ENCODE data around the gene LPP.

The LPP gene

DNA sequence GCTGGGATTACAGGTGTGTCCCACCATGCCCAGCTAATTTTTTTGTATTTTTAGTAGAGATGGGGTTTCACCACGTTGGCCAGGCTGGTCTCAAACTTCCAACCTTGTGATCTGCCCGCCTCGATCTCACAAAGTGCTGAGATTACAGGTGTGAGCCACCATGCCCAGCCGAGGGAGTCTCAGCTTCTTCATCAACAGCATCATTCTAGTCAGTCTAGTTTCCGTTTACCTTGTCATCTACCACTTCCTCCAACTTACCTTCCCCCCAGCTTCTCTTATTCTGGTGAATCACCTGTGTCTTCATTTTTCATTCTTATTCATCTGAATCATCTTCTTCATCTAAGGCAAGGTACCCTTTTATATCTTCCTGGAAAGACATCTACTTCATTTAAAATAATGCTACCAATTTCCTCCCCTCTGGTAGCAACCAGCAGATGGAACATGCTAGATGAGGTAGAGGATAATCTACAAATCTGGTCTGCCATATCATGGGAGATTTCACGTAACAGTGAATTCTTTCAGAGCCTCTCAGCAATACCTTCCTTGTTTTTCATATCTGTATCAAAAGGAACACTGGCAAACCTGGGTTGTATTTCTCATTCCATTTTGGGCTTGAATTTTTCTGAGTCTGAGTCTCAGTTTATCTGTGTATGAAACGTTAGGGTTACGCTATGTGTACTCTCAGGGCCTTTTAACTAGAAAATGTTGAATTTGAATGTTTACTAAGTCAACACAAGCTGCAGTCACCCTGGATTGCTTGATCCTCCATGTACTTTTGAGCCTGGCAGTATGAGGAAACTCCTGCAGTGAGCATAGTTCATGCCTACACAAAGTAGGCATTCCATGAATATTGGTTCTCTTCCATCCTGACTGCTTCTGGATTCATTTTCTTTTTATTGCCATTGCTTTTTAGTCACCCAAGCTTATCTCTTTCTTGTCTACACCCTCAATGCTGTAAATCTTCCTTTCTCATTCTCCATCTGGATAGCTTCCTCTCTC is 16.8 kb downstream of the LPP start:
- DNase-seq: no peak

DNA sequence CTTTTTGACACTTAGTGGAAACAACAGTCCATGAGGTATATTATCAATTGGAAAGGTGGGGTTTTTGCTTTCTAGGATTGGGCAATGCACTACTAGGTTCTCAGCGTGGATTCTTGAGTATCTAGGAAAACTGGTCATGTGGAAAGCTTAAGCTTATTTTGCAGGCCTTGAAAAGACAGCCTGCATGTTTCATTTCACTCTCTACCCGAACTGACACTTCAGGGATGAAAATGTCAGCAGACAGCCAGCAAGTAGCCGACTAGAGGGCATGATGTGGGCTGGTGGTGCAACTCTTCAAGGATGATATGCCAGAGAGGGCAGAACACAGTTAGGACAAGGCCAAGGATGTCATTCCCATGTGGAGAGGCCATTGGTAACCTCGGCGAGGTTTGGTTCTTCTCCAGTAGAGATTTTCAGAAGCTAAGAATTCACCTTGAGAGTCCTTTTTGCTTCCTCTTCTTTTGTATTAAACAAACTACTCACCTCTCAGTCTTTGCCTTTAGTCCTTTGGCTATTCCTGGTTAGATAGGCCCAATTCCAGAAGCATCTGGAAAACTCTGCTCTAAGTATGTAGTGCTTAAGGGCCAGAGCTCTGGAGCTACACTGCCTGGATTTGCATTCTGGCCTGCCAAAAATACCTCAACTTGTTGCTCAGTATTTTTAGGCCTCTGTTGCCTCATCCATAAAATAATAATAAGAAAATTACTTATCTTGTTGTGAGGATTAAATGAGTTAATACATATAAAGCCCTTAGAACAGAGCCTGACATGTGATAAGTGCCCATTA is 17.9 kb downstream of the LPP start:
- DNase-seq: no peak

DNA sequence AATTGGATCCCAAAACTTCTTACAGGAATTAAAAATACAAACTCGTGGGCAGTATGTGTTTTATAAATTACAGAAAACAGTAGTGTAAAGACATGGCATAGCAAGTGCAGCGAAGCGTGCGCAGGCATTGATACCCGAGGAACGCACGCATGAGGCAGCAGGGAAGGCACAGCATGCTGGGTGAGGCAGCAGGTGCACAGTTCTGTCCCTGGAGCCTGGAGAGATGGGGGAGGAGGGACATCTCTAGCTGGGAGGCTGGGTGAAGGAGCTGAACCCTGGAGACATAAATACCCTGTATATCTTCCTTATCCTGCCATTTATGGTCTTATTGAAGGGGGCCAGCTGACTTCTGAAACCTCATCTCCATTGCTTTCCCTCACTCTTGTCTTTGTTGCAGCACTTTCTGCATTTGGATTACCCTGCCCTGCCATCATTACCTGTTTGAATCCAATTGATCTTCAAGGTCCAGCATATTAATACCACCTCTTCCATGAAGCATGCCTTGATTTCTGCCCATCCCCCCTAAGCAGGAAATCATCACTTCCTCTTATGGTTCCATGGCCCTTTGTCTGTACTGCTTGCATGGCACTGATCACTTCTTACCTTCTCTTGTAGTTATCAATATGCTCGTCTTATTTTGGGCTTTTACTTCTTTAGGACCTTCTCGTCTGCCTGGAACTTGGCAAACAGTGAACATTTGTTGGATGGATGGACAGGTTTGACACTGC is 20.5 kb downstream of the LPP start:
- DNase-seq: no peak

DNA sequence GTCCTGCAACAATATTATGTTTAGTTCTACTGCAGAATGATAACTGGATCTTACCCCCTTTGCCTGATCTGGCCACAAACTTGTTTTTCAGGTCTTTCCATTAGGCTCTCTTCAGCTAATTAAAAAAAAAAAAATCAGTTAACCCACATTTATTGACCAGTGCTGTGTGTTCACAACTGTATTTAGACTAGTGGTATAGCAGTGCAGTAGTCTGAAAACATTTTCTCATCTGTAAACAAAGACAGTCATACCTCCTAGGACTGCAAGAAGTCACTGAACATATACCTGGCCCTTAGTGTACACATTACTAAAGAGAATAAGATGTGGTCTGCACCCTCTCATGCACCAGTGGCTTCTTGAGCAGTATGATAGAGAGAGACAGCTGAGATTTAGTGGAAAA is 22.5 kb downstream of the LPP start:
- no peak for DNase-seq

DNA sequence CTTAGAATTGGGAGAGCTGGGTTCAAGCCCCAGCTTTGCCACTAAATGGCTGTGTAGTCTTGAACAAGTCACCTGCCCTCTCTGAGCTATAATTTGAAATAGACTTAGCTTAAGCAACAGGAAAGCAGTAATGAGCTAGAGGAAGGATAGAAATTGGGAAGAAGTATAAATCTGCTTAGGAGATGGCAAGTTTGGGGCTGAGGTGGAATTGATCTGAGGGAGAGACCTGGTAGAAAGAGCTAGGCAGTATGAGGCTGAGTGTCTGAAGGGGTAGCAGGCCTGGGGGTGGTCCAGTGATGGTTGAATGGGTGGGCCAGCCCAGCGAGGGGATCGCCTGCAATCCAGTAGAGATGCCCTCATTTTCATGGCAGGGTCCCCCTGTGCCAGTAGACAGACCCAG is 22.9 kb downstream of the LPP start:
- DNase-seq: no peak

DNA sequence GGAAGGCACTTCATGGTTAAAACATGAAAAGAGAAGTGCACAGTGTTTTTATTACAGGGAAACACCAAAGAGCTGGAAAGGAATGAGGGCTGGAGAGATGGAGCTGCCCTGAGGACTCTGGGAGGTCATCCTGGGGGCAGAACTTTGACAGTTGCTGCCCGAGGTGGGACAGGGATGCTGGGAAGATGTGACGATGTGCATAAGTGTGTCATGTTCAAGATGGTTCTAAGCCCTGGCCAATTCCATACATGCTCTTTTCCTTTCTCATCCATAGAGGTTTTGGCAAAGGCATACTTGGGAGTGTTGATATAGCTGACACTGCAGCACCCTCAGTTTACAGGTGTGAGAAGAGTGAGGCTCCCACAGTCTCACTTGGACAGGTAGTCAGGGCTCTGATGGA is 23.8 kb downstream of the LPP start:
- DNase-seq: no peak

DNA sequence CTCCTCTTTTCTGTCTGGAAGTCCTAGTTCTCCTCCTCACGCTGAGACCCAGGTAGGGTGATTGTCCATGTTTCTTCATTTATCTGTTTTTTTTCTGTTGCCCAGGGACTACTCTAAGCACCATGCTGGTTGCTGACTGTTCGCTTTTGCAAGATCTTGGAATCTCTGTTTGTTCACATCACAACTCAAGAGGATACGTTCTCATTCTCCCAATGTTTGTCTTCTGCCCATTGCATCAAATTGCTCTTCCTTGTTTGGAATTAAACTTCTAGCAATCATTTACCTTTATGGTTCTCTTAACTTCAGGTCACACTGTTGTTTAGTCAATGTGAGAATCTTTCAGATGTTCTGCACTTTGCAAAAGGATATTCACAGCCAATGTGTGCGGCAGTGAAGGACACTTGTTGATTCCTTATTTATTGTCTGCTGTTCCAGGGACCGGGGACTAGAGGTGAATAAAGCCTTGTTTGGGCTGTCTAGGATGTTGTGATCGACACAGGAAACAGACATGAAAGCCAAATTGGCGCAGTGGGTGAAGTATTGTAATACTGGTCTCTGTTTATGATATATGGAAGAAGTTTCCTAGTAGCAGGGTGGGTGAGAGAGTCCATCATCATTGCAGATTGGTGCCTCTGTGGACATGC is 24.5 kb downstream of the LPP start:
- no peak for DNase-seq

- DNase-seq: peak; percentile 85
These were observed 25.3 kb downstream of the LPP start for GRCh38 chr3:188179006-188179966.

DNA sequence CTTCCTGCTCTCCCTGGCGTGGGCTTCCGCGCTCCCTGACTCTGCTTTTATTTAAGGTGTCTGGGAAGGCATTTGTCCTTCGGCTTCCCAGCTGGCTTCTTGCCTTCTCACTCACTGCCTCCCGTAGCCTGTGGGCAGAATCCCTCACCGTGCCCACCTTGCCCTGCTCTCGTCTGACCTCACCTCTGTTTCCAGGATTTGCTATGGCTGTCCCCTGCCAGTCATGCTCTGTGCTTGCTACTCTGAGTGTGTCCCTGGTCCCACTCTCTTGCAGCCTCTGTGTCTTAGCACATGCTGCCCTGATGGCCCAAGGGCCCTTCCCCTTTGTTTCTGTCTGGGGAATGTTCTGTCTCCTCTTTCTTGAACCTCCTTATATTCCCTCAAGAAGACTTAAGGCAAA is 26.2 kb downstream of the LPP start:
- DNase-seq: no peak

DNA sequence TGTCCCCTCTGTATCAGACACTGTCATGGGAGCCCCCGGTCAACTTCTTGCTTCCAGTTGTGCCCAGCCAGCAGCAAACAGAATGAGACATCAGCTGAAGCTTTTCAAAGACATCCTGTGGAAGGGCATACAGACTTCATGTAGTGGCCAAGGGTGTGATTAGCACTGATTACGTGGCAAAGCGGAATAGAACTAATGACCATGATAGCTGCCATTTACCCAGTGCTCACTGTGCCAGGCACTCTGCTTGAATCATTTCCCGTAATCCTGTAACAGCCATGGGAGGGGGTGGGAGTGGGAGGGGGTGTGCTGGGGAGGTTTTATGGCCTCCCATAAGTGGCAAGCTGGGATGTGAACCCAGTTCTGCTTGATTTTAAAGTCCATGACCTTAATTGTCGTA is 29.5 kb downstream of the LPP start:
- no peak for DNase-seq

GRCh38 chr3:188184160-188184559 is 30.2 kb downstream of the LPP start:
- no peak for DNase-seq

DNA sequence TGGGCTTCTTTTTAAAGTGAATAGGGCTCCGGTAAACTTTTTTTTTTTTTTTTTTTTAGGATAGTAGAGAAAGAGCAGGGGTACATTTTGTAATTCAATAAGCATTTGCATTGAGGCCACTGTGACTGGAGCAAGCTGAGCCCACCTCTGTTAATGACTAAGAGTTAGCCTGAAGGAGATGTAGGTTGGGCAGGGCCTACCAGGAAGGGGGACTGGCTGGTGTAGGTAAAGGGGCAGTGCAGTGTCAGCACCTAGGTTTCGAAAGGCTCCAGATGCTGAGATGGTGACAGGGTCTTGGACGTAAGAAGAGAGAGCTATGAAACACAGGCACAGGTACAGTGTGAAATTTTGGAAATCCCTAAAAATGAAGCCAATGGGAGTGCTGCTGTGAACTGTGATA is 30.7 kb downstream of the LPP start:
- no peak for DNase-seq

DNA sequence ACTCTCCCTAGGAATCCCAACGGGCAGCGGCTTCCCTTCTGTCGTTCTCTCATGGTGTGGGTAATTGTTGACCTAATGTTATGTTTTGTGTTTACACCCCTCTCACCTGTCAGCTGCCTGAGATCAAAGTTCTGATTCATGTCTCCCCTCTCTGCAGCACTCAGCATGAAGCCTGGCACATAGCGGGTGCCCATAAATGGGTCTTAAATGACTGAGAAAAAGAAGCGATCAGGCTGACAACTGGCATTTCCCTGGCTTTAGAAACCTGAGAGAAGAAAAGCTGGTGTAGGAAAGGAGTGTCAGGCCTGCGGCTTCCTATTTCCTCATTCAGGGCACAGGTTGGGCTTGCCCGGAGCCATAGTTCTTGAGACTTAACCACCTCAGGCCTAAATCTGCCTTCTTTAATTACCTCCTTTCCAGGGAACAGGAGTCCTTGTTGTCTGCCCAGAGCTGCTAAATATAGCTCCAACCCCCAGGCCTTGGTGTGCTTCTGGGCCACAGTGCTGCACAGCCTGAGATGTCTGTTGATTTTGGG is 31.8 kb downstream of the LPP start:
- DNase-seq: peak; percentile 39

DNA sequence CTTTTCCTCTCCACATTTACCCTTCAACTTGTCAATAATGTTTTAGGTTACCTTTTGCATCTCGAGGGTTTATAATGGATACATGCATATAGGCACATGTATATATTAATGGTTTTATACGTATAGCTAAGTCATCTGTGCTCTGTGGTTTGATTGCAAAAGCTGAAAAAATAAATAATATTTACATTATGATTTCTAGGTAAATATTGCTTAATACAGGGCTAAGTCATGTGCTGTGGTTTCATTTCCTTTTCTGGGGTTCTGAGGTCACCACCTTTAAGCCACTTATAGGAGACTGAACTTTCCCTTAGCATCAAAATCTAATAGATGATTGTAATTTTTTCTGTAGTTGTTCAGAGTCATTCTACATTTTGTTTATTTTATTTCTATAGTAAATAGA is 33.1 kb downstream of the LPP start:
- DNase-seq: no peak

DNA sequence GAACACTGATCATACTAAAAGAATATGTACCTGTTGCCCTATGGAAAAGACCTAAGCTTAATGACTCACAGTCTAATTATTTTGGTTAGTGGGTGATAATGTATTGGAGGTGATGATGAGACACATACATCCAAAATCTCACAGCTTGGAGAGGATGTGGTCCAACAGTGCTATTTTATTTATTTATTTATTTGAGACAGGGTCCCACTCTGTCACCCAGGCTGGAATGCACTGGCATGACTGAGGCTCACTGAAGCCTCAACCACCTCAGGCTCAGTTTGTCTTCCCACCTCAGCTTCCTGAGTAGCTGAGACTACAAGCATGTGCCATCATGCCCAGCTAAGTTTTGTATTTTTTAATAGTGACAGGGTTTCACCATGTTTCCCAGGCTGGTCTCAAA is 35.0 kb downstream of the LPP start:
- no peak for DNase-seq

- DNase-seq: no peak
These were observed 37.5 kb downstream of the LPP start for GRCh38 chr3:188191460-188191859.

DNA sequence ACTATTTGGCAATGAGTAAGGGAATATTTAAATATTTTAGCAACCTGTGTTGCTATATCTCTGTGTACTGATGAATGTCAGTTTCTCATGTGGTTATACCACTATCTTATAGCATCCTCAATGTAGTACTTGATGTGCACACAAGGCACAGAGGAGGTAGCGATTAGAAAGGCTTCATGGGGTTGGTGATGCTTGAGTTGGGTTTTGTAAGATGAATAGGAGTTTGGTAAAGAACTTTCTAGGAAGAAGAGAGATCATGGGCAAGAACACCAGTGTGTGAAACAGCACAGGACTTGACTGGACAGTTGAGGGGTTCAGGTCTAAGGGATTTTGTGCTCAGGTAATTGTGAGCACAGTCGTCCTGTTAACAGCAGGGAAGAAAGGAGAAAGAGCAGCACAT is 38.1 kb downstream of the LPP start:
- DNase-seq: no peak

DNA sequence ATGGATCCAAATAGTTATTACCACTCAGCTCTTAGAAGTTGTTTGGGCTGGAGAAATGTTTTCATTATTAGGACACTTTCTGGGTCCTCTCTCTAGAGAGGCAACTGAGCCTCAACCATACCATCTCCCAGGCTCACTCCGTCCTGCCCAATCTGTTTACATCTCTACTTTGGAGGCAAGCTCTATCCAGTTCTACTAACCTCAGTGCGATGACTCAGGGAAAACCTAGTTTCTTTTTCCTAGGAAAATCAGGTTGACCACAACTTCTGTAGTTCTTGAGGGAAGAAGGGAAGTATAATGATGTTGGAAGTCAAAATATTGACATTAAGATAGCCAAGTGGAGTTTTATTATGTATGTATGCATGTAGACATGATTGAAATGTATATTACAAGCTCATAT is 40.4 kb downstream of the LPP start:
- DNase-seq: no peak

GRCh38 chr3:188196232-188196990 is 42.5 kb downstream of the LPP start:
- no peak for DNase-seq

DNA sequence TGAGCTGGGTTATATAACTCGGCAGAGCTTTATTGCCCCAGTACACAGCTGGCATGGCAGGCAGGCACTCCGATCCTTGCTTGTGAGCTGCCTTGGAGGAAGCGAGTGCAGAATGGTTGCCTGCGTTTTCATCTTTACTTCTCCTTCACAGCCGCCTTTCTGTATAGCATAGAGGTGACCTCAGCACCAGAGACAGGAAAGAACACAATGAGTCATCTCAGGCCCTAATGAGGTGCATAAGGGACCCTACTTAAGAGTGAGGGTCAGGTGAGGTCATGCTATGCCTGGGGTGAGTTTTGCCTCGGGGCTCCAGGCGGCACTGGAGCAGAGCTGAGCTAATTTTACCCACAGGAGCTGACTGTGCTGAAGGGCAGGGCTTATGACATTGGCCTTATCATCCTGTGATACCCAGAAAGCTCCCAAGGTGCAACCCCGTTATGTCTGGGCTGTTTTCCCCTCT is 43.5 kb downstream of the LPP start:
- no peak for DNase-seq

Measured in right hindlimb (tissue), 1 donor.